Measurements from ENCODE around the gene MYCBP2.

Gene MYCBP2

DNA sequence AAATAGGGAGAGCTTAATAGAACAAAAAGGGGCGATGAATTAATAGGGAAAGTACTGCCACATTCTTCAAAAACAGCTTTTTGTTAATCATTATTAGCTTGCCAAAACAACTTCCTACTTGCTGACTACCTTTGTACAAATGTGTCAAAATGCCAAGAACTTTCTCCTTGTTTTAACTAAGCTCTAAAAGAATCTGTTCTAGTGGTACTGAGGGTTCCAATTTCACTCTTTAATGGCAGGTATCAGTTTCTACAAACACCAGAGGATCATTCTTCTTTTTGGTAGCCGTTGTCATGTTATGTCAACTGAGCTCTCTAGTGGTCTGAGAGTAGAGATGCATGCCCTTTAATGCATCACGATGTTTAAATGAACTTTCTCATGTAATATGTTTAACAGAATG is 270.5 kb downstream of the MYCBP2 start:
- H3K27me3 ChIP-seq (replicated peaks; ENCODE audit: control insufficient read depth, insufficient read depth, low read length, poor library complexity, severe bottlenecking): no peaks in the 10 kb centered on the region
- no peak overlapping the region for H3K4me3 ChIP-seq (ENCODE audit: insufficient read depth, low read depth, low read length, poor library complexity, severe bottlenecking)
- no peaks in the 10 kb centered on the region for H3K9me3 ChIP-seq (ENCODE audit: control insufficient read depth, low read length)
- H3K36me3 ChIP-seq (ENCODE audit: control insufficient read depth, insufficient read depth, low read length): peaks cover 72% of the 10 kb centered on the region
- DNase-seq: no peak
- H3K27ac ChIP-seq (ENCODE audit: insufficient read depth, low read length, poor library complexity, severe bottlenecking): no peak overlapping the region
- H3K4me1 ChIP-seq (ENCODE audit: control insufficient read depth, insufficient read depth, low read length, poor library complexity, severe bottlenecking): no peaks in the 10 kb centered on the region

DNA sequence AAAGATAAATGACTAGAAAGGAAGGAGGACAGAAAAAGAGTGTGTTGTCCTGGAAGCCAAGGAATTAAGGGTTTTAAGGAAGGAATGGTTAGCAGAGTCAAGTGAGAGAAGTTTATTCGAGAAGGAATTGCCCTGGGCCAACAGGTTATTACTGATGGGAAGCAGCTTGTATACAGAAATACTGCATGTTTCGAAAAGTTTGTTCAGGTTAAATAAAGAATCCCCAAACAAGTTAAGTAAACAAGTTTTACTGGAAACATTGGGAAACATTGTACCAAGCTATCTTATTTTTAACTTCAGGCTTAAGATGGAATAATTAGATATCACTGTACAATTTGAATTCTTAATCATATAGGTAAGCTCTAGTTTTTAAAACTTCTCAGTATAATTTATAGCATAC is 271.7 kb downstream of the MYCBP2 start:
- H3K27me3 ChIP-seq (replicated peaks; ENCODE audit: control insufficient read depth, insufficient read depth, low read length, poor library complexity, severe bottlenecking): no peaks in the 10 kb centered on the region
- no peak overlapping the region for H3K4me3 ChIP-seq (ENCODE audit: insufficient read depth, low read depth, low read length, poor library complexity, severe bottlenecking)
- peaks cover 78% of the 10 kb centered on the region for H3K36me3 ChIP-seq (ENCODE audit: control insufficient read depth, insufficient read depth, low read length)
- no peaks in the 10 kb centered on the region for H3K9me3 ChIP-seq (ENCODE audit: control insufficient read depth, low read length)
- no peak overlapping the region for H3K27ac ChIP-seq (ENCODE audit: insufficient read depth, low read length, poor library complexity, severe bottlenecking)
- DNase-seq: no peak
- H3K4me1 ChIP-seq (ENCODE audit: control insufficient read depth, insufficient read depth, low read length, poor library complexity, severe bottlenecking): no peaks in the 10 kb centered on the region

DNA sequence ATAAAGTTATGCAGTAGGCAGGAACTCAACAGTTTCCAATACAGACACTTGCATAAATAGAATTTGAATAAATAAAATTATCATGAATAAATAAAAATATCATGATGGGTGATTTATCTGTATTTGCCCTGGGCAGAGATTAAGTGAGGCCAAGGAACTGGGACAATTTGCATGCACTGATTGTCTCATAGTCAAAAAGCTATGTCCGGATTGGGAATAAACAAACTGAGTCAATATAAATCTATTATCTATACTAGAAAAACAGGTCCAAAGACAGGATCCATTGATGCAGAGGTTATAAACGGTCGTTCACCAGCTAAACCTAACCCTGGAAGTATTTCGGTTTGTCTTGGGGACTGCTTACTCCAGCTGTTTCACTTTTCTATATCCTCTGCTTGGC is 273.7 kb downstream of the MYCBP2 start:
- Histone ChIP-seq H3K27ac (ENCODE audit: insufficient read depth, low read length, poor library complexity, severe bottlenecking) (no peak overlapping the region), H3K4me1 (ENCODE audit: control insufficient read depth, insufficient read depth, low read length, poor library complexity, severe bottlenecking) (no peaks in the 10 kb centered on the region), H3K9me3 (ENCODE audit: control insufficient read depth, low read length) (no peaks in the 10 kb centered on the region), H3K27me3 (replicated peaks; ENCODE audit: control insufficient read depth, insufficient read depth, low read length, poor library complexity, severe bottlenecking) (no peaks in the 10 kb centered on the region), H3K4me3 (ENCODE audit: insufficient read depth, low read depth, low read length, poor library complexity, severe bottlenecking) (no peak overlapping the region), H3K36me3 (ENCODE audit: control insufficient read depth, insufficient read depth, low read length) (peaks cover 83% of the 10 kb centered on the region)
- DNase-seq: no peak

DNA sequence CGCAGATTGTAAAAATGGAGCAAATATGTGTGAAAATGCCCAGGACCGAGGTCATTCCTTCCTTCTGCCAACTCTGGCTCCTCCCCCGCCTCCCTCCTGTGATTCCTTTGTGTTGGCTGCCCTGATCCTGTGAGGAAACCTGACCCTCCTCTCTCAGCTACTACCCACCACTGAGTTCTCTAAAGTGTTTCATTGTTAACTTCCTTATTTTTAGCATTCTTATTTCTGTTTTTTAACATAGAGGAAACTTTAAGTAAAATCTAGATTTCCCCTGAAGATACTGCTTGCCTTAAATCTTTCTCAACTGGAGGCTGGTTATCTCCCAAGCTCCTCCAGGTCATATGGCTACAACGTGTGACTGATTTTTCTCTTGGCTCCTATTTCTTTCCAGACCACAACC is 278.2 kb downstream of the MYCBP2 start:
- Histone ChIP-seq H3K27me3 (replicated peaks; ENCODE audit: control insufficient read depth, insufficient read depth, low read length, poor library complexity, severe bottlenecking) (no peaks in the 10 kb centered on the region), H3K9me3 (ENCODE audit: control insufficient read depth, low read length) (no peaks in the 10 kb centered on the region), H3K27ac (ENCODE audit: insufficient read depth, low read length, poor library complexity, severe bottlenecking) (no peak overlapping the region), H3K4me1 (ENCODE audit: control insufficient read depth, insufficient read depth, low read length, poor library complexity, severe bottlenecking) (no peaks in the 10 kb centered on the region), H3K4me3 (ENCODE audit: insufficient read depth, low read depth, low read length, poor library complexity, severe bottlenecking) (no peak overlapping the region), H3K36me3 (ENCODE audit: control insufficient read depth, insufficient read depth, low read length) (peaks cover 55% of the 10 kb centered on the region)
- no peak for DNase-seq

DNA sequence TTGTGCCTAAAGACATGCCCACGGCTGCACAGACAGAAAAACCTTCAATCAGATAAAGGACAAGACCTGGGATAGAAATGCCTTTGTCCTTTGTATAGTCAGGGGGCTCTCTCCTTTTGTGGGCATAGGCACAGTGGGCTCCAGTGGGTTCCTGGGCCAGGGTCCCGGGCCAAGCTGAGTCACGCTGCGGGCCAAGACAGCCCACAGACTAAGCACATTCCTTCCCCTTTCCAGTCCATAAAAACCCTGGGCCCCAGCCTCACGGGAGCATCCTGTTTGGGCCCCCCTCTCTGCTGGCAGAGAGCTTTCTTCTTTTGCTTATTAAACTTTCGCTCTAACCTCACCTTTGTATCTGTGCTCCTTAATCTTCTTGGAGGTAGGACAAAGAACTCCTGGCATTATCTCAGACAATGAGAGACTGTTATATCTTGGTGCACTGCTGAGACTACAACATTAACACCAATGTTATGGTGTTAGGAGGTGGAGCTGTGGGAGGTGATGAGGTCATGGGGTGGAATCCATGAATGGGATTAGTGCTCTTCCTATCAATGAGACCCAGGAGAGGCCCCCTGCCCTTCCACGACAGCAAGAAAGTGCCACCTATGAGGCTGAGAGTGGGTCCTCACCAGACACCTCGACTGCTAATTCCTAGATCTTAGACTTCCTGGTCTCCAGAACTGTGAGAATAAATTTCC is 279.1 kb downstream of the MYCBP2 start:
- no peaks in the 10 kb centered on the region for H3K4me1 ChIP-seq (ENCODE audit: control insufficient read depth, insufficient read depth, low read length, poor library complexity, severe bottlenecking)
- no peak for DNase-seq
- no peaks in the 10 kb centered on the region for H3K27me3 ChIP-seq (replicated peaks; ENCODE audit: control insufficient read depth, insufficient read depth, low read length, poor library complexity, severe bottlenecking)
- no peak overlapping the region for H3K4me3 ChIP-seq (ENCODE audit: insufficient read depth, low read depth, low read length, poor library complexity, severe bottlenecking)
- peaks cover 47% of the 10 kb centered on the region for H3K36me3 ChIP-seq (ENCODE audit: control insufficient read depth, insufficient read depth, low read length)
- H3K27ac ChIP-seq (ENCODE audit: insufficient read depth, low read length, poor library complexity, severe bottlenecking): no peak overlapping the region
- no peaks in the 10 kb centered on the region for H3K9me3 ChIP-seq (ENCODE audit: control insufficient read depth, low read length)

DNA sequence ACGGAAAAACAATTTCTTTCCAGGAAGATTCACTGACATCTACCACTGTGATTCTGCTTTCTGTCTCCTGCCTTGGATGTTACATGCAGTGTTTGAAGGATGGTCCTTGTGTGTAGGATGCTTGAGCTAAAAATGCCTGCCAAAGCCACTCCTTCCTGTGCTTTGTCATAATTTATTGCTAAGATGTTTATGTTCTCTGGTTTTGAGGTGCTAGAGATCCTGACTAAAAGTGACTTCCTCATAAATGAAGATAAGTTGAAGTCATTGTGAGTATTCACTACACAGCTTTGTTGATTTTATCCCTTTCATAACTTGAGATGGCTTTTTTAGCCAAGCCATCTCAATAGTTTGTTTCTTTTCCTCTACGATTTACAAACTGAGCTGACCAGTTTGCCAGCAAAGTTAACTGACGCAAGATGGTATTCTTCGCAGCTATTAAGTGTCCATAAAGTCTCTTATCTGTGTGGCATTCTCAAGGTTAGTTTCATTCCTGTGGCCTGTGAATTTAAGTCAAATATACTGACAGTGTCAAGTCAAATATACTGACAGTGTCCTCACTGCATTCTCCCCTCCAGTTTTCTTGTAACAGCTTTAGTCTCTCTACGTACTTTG is 284.2 kb downstream of the MYCBP2 start:
- Histone ChIP-seq H3K27ac (ENCODE audit: insufficient read depth, low read length, poor library complexity, severe bottlenecking) (no peak overlapping the region), H3K4me3 (ENCODE audit: insufficient read depth, low read depth, low read length, poor library complexity, severe bottlenecking) (no peak overlapping the region), H3K4me1 (ENCODE audit: control insufficient read depth, insufficient read depth, low read length, poor library complexity, severe bottlenecking) (no peaks in the 10 kb centered on the region), H3K27me3 (replicated peaks; ENCODE audit: control insufficient read depth, insufficient read depth, low read length, poor library complexity, severe bottlenecking) (no peaks in the 10 kb centered on the region), H3K9me3 (ENCODE audit: control insufficient read depth, low read length) (no peaks in the 10 kb centered on the region), H3K36me3 (ENCODE audit: control insufficient read depth, insufficient read depth, low read length) (peaks cover 11% of the 10 kb centered on the region)
- no peak for DNase-seq

DNA sequence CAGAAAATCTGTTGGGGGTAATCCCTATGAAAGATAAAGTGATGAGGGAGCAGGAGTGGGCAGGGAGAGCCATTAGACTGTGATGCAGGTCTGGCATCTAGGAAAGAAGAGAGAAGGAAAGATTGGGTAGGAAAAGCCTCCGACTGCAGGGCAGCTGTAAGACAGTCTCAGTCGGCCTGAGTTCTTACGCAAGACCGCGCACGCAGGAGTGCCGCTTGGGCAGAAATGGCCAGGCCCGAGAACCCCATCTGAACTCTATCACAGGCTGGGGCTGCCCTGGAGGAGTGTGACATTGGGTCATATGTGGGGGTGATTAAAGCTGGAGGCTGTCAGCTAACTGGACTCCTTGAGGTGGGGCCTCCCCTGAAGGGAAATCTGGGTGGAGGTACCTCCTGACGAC is 286.1 kb downstream of the MYCBP2 start:
- Histone ChIP-seq H3K4me3 (ENCODE audit: insufficient read depth, low read depth, low read length, poor library complexity, severe bottlenecking) (no peak overlapping the region), H3K27me3 (replicated peaks; ENCODE audit: control insufficient read depth, insufficient read depth, low read length, poor library complexity, severe bottlenecking) (no peaks in the 10 kb centered on the region), H3K4me1 (ENCODE audit: control insufficient read depth, insufficient read depth, low read length, poor library complexity, severe bottlenecking) (no peaks in the 10 kb centered on the region), H3K36me3 (ENCODE audit: control insufficient read depth, insufficient read depth, low read length) (no peaks in the 10 kb centered on the region), H3K9me3 (ENCODE audit: control insufficient read depth, low read length) (no peaks in the 10 kb centered on the region), H3K27ac (ENCODE audit: insufficient read depth, low read length, poor library complexity, severe bottlenecking) (no peak overlapping the region)
- no peak for DNase-seq

DNA sequence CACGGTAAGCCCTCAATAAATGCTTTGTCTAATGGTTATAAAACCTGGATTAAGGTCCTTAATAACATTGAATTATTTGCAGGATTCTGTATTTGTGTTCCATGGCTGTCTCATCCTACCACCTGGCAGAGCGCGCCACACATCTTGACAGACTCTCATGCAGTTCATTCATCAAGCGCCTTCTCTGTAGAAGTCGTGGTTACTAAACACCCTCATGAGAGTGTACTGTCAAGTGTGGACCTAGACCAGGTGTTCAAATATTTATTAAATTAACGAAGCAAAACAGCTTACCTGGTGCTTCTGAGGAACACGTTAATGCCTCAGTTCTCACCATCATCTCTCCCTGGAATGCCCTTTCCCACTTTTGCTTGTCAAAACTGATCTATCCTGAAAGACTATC is 286.8 kb downstream of the MYCBP2 start:
- H3K4me3 ChIP-seq (ENCODE audit: insufficient read depth, low read depth, low read length, poor library complexity, severe bottlenecking): no peak overlapping the region
- H3K36me3 ChIP-seq (ENCODE audit: control insufficient read depth, insufficient read depth, low read length): no peaks in the 10 kb centered on the region
- no peaks in the 10 kb centered on the region for H3K4me1 ChIP-seq (ENCODE audit: control insufficient read depth, insufficient read depth, low read length, poor library complexity, severe bottlenecking)
- no peaks in the 10 kb centered on the region for H3K27me3 ChIP-seq (replicated peaks; ENCODE audit: control insufficient read depth, insufficient read depth, low read length, poor library complexity, severe bottlenecking)
- DNase-seq: no peak
- no peak overlapping the region for H3K27ac ChIP-seq (ENCODE audit: insufficient read depth, low read length, poor library complexity, severe bottlenecking)
- H3K9me3 ChIP-seq (ENCODE audit: control insufficient read depth, low read length): no peaks in the 10 kb centered on the region

DNA sequence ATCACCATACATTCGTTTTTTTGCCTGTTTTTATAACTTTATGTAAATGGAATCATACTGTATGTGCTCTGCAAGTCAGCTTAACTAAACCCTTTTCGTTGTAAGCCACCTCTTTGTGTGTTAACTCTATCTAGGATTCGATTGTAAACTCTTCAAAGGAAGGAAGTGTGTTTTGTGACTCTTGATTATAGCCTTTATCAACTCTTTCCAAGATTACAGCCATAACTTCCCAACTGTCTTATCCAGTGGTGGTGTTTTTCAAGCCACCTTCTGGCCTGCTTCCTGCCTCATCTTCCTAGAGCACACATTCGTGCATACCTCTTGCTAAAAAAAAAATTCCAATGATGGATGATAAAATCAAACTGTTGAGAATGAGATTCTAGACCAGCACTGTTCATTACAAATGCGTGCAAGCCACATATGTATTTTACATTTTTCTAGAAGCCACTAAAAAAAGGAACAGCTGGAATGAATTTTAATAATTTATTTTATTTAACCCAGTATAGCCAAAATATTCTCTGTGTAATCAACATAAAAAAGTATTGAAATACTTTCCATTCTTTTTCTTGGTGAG is 287.9 kb downstream of the MYCBP2 start:
- Histone ChIP-seq H3K27ac (ENCODE audit: insufficient read depth, low read length, poor library complexity, severe bottlenecking) (no peak overlapping the region), H3K36me3 (ENCODE audit: control insufficient read depth, insufficient read depth, low read length) (no peaks in the 10 kb centered on the region), H3K4me3 (ENCODE audit: insufficient read depth, low read depth, low read length, poor library complexity, severe bottlenecking) (no peak overlapping the region), H3K9me3 (ENCODE audit: control insufficient read depth, low read length) (no peaks in the 10 kb centered on the region), H3K27me3 (replicated peaks; ENCODE audit: control insufficient read depth, insufficient read depth, low read length, poor library complexity, severe bottlenecking) (no peaks in the 10 kb centered on the region), H3K4me1 (ENCODE audit: control insufficient read depth, insufficient read depth, low read length, poor library complexity, severe bottlenecking) (no peaks in the 10 kb centered on the region)
- DNase-seq: no peak

DNA sequence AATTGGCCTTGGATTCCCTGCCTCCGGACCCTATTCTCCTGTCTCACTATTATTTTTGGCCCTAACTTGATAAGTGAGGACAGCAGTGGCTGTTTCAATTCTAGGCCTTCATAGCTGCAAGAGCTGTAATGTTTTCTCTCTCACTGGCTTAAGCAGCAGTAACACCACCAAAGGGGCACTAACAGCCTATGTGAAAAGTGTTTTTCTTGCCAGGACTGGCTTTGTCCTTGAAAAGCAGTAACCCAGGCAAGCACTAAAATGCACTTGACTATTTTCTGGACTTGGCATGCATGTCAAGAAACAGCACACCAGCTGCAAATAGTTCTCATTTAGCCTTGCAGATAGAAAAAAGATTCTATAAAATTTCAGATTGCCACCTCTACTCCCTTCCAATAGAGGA is 290.6 kb downstream of the MYCBP2 start:
- no peak overlapping the region for H3K27ac ChIP-seq (ENCODE audit: insufficient read depth, low read length, poor library complexity, severe bottlenecking)
- no peak for DNase-seq
- H3K27me3 ChIP-seq (replicated peaks; ENCODE audit: control insufficient read depth, insufficient read depth, low read length, poor library complexity, severe bottlenecking): no peaks in the 10 kb centered on the region
- H3K36me3 ChIP-seq (ENCODE audit: control insufficient read depth, insufficient read depth, low read length): no peaks in the 10 kb centered on the region
- no peak overlapping the region for H3K4me3 ChIP-seq (ENCODE audit: insufficient read depth, low read depth, low read length, poor library complexity, severe bottlenecking)
- H3K4me1 ChIP-seq (ENCODE audit: control insufficient read depth, insufficient read depth, low read length, poor library complexity, severe bottlenecking): no peaks in the 10 kb centered on the region
- H3K9me3 ChIP-seq (ENCODE audit: control insufficient read depth, low read length): no peaks in the 10 kb centered on the region
